K562 (cell line): ENCODE data around the gene KLHL29. TPM values are rescaled to one million over a fixed set of nuclear protein-coding genes. Genes with fewer than 3 reads are reported as not detected.

Source experiments
- MNT ChIP-seq, 2 experiments: fragments of 450-650 bp; conservative IDR thresholded peaks; 2 replicates each; pipeline ENCODE4 v1.6.1; 2017; ENCODE audit warnings: mild to moderate bottlenecking in 2 of 2, moderate library complexity in 2 of 2
- RHOXF2B ChIP-seq: fragments of 250-450 bp; sonication (Bioruptor Pico); conservative IDR thresholded peaks from 2 replicates; pipeline ENCODE4 v1.5.1; 2021
- ZNF224 ChIP-seq: sonication (generic); formaldehyde crosslinking; IDR thresholded peaks from 2 replicates; pipeline ENCODE4 v1.8.0; 2022; ENCODE audit warnings: mild to moderate bottlenecking, missing genetic modification reagents
- ZNF3 ChIP-seq: fragments of 250-450 bp; sonication (Bioruptor Pico); IDR thresholded peaks from 2 replicates; pipeline ENCODE4 v1.5.0; 2021; ENCODE audit warnings: mild to moderate bottlenecking, moderate library complexity
- ZNF639 ChIP-seq, 2 experiments: fragments of 200-800 bp in 1 of 2; sonication (Bioruptor generic) in 1 of 2; sonication (generic) in 1 of 2; formaldehyde crosslinking in 1 of 2; IDR thresholded peaks in 1 of 2; conservative IDR thresholded peaks in 1 of 2; 2 replicates each; pipeline versions ENCODE4 v1.5.0 to v1.6.1; 2016 to 2020; ENCODE audit warnings: missing compliant biosample characterization in 1 of 2, missing genetic modification characterization in 1 of 2, missing genetic modification reagents in 1 of 2
- polyA plus RNA-seq, 8 experiments: library from polyadenylated mRNA; depleted of rRNA in 4 of 8; stranded (reverse) in 5 of 8; unstranded in 3 of 8; fragments of >200 nt; fragmentation: Nextera tagmentation in 2 of 8; fragmentation: Illumina TruSeq in 1 of 8; extraction: Ambion mirVana in 2 of 8; extraction: Trizol in 1 of 8; gene quantifications; 2 replicates each; pipeline versions ENCODE4 v1.2.1 to v1.2.3, GENCODE V29; 2011 to 2014; ENCODE audit warnings: inconsistent platforms in 1 of 8, missing spikeins in 1 of 8
- total RNA-seq, 7 experiments: library from RNA; depleted of rRNA in 6 of 7; stranded (reverse); fragments of >200 nt in 6 of 7; fragmentation: Illumina TruSeq in 2 of 7; extraction: Trizol in 2 of 7; gene quantifications; 2 replicates each; pipeline versions ENCODE4 v1.2.1 to v1.2.3, GENCODE V29; 2011 to 2021; ENCODE audit warnings: low replicate concordance in 1 of 7
- TF ChIP-seq, protein P1 (sequence below): IDR thresholded peaks from 2 replicates; pipeline ENCODE4 v1.6.1; 2012; ENCODE audit warnings: low read depth, low read length, improper control_type of control experiment, borderline replicate concordance
- TF ChIP-seq, protein P2 (sequence below): fragments of 450-650 bp; IDR thresholded peaks from 2 replicates; pipeline ENCODE4 v1.6.1; 2016; ENCODE audit warnings: low read depth

The KLHL29 gene
- total and polyA plus RNA-seq, 9 of the 15 experiments (the other 6 are each of a cell fraction or from before 2014, with no cell fraction given): 0.03 to 0.31 (median 0.08) TPM; not detected in 1

- no peak for TF ChIP-seq MNT (conservative IDR thresholded peaks at IDR 0.05)
- TF ChIP-seq ZNF224 (CRISPR knock-in tag): no peak
- TF ChIP-seq, protein P1, sequence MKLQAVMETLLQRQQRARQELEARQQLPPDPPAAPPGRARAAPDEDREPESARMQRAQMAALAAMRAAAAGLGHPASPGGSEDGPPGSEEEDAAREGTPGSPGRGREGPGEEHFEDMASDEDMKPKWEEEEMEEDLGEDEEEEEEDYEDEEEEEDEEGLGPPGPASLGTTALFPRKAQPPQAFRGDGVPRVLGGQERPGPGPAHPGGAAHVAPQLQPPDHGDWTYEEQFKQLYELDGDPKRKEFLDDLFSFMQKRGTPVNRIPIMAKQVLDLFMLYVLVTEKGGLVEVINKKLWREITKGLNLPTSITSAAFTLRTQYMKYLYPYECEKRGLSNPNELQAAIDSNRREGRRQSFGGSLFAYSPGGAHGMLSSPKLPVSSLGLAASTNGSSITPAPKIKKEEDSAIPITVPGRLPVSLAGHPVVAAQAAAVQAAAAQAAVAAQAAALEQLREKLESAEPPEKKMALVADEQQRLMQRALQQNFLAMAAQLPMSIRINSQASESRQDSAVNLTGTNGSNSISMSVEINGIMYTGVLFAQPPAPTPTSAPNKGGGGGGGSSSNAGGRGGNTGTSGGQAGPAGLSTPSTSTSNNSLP: no peak
- no peak for TF ChIP-seq RHOXF2B (CRISPR knock-in tag)
- no peak for TF ChIP-seq ZNF3 (CRISPR knock-in tag)
- TF ChIP-seq, protein P2, sequence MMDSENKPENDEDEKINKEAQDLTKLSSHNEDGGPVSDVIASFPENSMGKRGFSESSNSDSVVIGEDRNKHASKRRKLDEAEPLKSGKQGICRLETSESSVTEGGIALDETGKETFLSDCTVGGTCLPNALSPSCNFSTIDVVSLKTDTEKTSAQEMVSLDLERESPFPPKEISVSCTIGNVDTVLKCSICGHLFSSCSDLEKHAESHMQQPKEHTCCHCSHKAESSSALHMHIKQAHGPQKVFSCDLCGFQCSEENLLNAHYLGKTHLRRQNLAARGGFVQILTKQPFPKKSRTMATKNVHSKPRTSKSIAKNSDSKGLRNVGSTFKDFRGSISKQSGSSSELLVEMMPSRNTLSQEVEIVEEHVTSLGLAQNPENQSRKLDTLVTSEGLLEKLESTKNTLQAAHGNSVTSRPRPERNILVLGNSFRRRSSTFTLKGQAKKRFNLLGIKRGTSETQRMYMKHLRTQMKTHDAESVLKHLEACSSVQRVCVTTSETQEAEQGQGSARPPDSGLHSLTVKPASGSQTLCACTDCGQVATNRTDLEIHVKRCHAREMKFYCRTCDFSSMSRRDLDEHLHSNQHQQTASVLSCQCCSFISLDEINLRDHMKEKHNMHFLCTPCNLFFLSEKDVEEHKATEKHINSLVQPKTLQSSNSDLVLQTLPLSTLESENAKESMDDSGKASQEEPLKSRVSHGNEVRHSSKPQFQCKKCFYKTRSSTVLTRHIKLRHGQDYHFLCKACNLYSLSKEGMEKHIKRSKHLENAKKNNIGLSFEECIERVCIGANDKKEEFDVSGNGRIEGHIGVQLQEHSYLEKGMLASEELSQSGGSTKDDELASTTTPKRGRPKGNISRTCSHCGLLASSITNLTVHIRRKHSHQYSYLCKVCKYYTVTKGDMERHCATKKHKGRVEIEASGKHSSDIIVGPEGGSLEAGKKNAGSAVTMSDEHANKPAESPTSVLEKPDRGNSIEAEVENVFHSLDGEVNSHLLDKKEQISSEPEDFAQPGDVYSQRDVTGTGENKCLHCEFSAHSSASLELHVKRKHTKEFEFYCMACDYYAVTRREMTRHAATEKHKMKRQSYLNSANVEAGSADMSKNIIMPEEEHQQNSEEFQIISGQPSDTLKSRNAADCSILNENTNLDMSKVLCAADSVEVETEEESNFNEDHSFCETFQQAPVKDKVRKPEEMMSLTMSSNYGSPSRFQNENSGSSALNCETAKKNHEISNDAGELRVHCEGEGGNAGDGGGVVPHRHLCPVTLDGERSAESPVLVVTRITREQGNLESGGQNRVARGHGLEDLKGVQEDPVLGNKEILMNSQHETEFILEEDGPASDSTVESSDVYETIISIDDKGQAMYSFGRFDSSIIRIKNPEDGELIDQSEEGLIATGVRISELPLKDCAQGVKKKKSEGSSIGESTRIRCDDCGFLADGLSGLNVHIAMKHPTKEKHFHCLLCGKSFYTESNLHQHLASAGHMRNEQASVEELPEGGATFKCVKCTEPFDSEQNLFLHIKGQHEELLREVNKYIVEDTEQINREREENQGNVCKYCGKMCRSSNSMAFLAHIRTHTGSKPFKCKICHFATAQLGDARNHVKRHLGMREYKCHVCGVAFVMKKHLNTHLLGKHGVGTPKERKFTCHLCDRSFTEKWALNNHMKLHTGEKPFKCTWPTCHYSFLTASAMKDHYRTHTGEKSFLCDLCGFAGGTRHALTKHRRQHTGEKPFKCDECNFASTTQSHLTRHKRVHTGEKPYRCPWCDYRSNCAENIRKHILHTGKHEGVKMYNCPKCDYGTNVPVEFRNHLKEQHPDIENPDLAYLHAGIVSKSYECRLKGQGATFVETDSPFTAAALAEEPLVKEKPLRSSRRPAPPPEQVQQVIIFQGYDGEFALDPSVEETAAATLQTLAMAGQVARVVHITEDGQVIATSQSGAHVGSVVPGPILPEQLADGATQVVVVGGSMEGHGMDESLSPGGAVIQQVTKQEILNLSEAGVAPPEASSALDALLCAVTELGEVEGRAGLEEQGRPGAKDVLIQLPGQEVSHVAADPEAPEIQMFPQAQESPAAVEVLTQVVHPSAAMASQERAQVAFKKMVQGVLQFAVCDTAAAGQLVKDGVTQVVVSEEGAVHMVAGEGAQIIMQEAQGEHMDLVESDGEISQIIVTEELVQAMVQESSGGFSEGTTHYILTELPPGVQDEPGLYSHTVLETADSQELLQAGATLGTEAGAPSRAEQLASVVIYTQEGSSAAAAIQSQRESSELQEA: no peak
- no peak for TF ChIP-seq ZNF639 (CRISPR knock-in tag; conservative IDR thresholded peaks at IDR 0.05 in 1 of 2, IDR thresholded peaks at IDR 0.05 in 1 of 2)
Observed at GRCh38 chr2:23631389-23631788, 246.4 kb downstream of the KLHL29 start (continued).
